GM21619 (cell line): ENCODE measurements around the gene CA10.

Source experiments
- ATAC-seq: cut with Tn5 transposase; IDR thresholded peaks from one replicate; pipeline ENCODE4 v1.9.1; 2021; ENCODE audit not compliant: unreplicated experiment

Gene CA10

DNA sequence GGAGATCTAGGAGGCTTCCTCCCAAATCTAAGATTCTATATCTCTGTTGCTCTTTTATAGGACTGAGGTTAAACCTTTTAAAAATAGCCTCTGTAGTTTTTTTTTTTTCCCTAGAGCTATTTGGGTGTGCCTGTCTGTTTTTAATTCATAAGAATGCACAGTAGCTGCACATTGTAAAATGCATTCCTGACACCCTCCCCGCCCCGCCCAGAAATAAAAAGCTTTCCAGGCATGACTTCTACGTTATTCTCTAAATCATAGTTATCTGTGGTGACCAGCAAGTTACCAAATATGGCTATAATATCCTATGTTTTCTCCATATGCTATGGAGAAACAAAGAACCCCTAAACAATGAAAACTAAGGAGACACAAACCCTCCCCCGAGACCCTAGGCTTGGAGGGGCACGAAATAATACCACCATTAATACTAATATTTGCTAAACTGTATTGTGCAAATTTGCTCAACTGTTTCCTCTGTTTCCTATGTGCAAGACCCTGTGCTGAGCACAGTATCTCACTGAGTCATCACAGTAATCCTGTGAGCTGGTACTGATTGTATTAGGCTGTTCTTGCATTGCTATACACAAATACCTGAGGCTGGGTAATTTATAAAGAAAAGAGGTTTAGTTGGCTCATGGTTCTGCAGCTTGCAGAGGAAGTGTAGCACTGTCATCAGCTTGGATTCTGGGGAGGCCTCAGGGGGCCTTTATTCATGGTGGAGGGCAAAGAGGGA lies 388.3 kb downstream of the CA10 start:
- no peak for ATAC-seq

GRCh38 chr17:51769231-51769630 lies 389.3 kb downstream of the CA10 start:
- no peak for ATAC-seq

DNA sequence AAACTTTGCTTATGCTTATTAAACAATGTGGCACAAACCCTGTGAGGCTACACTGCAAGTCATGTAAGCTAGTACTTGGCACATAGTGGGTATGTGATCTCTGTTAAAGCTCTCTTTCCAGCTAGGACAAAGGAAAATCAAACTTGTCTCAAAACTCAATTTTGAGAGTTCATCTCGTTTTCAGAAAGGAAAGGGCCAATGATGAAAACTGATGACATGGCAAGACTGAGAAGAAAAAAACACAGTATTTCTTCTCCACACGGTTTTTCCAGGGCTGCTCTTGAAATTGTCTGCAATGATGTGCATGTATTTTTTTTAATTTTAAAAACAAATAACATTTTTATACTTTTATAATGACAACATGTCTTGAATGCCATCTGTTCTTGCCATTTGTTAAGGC lies 389.8 kb downstream of the CA10 start:
- ATAC-seq, result no peak

GRCh38 chr17:51767287-51767686 lies 391.2 kb downstream of the CA10 start:
- no peak for ATAC-seq

DNA sequence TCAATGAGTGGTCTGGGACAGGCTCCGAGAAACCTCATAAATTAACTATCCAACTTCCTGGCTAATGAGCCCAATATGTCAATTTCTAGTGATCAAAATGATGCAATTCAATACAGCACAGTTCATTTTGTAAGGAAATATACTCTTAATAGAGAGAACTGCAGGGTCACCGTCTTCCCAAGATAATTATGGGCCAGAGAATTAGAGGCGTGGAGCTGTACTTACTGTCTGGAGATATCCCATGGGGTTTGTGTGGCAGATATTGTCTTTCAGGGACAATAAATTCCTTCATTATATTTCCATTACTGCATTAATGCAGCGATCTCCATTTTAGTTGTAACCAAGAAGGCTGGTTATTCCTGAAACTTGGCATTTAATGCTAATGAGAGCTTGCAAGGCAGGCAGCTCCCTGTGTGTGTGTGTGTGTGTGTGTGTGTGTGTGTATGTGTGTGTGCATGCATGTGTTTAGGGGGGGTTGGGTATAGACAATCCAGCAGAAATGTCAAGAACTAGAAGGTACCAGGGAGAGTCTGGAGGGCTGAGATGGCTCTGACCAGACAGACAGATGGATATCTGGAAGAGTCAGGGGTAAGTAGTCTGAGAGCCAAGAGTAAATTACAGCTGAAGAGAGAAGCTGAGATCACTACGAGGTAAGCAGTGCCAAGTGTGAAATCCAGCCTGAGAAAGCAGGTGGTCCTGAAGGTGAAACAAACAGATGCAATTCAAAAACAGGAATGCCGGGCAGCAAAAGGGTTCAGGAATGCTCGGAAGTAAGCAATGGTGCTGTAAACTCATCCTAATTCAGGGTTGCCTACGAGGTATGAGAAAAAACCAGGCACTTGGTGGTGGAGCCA lies 393.0 kb downstream of the CA10 start:
- ATAC-seq, result no peak

DNA sequence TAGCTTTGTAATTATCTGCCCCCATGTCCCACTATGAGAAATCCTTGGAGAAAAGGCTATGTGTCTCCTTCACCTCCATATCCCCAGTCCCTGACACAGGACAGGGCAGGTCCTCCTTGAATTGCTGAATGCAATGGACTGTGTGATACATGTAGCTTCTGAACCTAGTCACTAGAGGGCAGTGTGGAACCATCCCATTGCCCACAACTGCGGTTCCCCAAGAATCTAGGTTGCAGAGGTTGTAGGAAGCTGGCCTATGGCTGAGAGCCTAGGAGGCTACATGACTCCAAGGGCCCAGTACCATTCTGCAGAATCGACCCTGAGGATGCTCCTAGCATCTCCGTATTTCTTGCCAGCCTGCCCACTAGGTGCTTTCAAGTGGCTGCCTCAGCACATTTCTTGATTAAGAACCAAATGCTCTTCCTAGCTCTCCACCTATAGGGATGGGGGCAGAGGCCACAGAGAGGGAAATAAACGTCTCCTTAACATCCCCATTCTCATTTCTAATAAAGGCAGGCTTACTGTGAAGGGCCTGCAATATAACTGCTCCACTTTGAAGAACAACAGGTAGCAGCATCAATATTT lies 394.0 kb downstream of the CA10 start:
- peak; percentile 98 for ATAC-seq

DNA sequence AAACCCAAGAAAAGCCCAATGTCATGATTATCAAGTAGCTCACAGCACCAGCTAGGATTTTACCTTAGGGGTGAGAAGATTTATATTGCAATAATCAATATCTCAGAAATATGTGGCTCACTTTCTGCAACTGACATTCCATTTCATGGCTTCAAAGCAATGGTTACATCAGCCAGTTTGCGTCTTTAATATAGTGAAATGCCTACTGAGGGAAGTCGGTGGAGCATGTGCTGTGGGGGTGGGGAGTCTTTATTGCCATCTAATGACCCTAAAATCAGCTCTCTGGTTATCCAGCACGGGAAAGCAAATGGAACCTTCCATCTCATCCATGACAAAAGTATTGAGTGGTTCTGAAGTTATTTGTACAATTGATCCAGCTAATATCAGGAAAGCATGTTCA lies 395.5 kb downstream of the CA10 start:
- ATAC-seq, result no peak

DNA sequence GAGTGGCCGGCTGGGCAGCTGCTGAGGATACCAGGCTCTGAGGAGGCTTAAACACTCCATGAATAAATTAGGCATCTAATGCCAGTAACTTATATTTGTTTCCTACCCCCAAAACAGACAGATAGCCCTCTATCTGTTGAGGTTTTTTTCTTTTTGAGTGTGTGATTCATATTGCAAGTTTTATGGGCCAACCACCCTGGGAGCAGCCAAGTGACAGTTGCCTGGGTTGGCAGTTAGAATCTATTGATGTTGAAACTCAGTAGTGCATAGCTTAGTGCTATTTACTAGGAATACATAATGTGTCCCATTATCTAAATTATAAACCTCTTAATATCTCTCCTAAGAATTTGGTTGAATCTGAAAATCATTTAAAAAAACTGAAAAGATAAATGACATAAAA lies 397.4 kb downstream of the CA10 start:
- no peak for ATAC-seq

GRCh38 chr17:51759260-51759659 lies 399.3 kb downstream of the CA10 start:
- ATAC-seq, result no peak

- no peak for ATAC-seq
These were observed 407.4 kb downstream of the CA10 start for GRCh38 chr17:51751072-51751471.

- no peak for ATAC-seq
These were observed 409.5 kb downstream of the CA10 start for GRCh38 chr17:51748749-51749604.

- ATAC-seq, result no peak
These were observed 412.1 kb downstream of the CA10 start for GRCh38 chr17:51746421-51746820.

DNA sequence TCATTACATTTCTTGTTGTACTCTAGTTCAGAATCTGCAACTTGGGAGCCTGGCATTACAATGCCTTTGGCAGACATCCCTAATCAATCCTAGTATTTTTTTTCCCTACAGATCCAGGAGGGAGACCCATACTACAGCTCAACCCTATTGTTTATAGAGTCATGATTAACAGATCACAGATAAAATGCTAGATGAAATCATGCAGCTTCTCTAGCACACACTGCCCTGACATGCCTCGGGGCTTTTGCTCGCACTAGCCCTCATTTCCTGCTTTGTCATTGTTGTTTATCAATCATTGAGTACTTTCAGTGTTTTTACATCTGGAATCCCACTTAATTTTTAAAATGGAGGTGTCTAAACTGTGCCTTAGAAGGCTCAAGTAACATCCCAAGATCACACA lies 412.5 kb downstream of the CA10 start:
- ATAC-seq, result no peak

- no peak for ATAC-seq
These were observed 415.0 kb downstream of the CA10 start for GRCh38 chr17:51743477-51743876.

- no peak for ATAC-seq
These were observed 415.9 kb downstream of the CA10 start for GRCh38 chr17:51742571-51742970.

DNA sequence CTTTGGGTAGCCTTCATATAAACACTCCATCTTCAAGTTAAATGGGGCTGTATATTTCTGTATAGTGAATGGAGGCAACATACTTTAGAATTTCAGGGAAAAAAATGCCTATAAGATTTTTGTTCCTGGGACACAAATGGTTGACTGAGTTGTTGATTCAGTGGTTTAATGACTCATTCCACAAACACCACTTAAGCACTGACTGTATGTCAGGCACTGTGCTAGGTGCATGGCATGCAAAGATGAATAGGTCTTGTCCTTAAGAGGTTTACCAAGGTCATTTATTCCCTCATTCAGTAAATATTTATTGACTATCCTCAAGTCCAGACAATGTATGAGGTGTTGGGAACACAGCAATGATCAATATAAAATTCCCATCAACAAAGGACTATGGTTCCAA lies 417.1 kb downstream of the CA10 start:
- ATAC-seq, result no peak

- ATAC-seq, result no peak
These were observed 418.0 kb downstream of the CA10 start for GRCh38 chr17:51740531-51740930.

DNA sequence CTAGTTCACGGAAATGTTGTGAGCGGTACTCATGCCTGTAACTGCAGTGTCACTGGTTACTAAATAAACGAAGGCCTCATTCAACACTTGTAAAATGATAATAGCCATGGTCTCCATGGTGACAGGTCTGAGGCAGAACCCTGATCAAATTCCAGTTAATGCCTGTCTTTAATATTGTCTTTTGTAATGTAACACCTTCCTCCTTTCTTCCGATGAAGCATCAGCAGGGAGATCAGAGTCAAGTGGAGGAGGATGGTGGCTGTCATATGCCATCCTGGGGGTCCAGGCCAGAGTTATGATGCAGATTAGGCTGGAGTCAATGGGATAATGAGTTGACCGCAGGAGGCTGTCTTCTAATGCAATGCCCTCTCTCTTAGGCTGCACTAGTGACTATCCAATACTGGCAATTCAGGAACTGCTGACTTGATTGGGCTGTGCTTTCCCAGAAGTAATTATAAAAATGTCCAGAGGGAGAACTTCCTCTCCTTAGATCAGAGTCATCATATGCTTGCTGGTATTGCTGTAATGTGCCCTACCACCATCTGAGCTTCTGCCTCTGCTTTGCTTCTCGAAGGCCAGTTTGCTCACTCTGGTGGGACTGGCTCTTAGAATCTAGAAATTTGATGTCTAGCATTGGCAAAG lies 419.1 kb downstream of the CA10 start:
- ATAC-seq, result no peak

DNA sequence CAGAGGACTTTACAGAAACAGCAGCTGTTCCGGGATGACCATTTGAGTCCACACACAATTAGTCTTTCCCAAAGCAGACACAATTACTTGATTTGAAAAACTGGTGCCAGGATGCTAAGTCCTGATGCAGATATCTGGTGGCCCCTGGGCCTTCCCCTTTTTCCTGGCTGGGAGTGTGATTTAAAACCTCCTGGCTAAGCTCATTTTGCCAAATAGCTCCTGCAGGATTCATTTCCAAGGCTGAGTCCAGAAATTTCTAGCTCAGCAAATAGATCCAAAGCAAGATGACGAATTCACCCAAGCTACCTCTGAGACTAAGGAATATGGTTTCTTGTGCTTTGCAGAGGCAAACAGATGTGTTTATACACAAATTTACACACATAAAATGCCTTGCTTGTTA lies 422.2 kb downstream of the CA10 start:
- no peak for ATAC-seq

- ATAC-seq, result no peak
These were observed 423.5 kb downstream of the CA10 start for GRCh38 chr17:51734976-51735375.

DNA sequence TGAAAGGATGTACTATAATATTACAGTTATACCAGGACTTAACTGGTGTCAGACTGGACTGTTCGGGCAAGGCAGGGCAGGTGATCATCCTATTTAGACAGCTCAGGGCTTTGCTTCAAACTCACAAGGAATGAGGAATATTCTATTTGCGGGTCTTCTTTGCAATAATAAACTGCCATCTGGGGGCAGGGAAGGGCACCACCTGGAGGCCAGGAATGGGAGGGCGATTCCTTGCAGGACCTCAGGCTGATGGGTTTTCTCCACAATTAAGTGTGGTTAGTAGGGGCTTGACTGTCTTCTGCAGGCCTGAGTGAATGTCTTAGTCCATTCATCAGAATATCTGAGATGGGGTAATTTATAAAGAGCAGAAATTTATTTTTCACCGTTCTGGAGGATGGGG lies 424.1 kb downstream of the CA10 start:
- no peak for ATAC-seq
